ENCODE results near the gene PPP2R5C. TPM values are rescaled to one million over a fixed set of nuclear protein-coding genes. Genes with fewer than 3 reads are reported as not detected.

PPP2R5C gene
- total and polyA plus RNA-seq, 2 of the 4 experiments (the other 2 are of a cell fraction), result 65.9 to 78.7 TPM

GRCh38 chr14:101755591-101756324 is 5.8 kb upstream of the PPP2R5C start:
- dilution Hi-C loops (cut with HindIII; ENCODE audit: low sequenced_read_pairs, unreplicated experiment), result no loop called here
- in situ Hi-C loops (cut with MboI; ENCODE audit: low sequenced_read_pairs), result loop anchor here (25.0 kb wide), 1 partner anchor 557 kb away; the partner anchor contains the start of genes MOK and ZNF839

More at GRCh38 chr14:101755591-101756324, 5.8 kb upstream of the PPP2R5C start:
- Histone ChIP-seq H3K27me3 (ENCODE audit: control insufficient read depth, insufficient read depth, low read length) (peaks cover 36% of the 10 kb centered on the region), H3K56ac (ENCODE audit: extremely low read depth, insufficient read depth, low read length) (no peak overlapping the region), H3K9me3 (ENCODE audit: control insufficient read depth, insufficient read depth, low read length) (no peaks in the 10 kb centered on the region; the same call in 1 of the 2 replicates), H3K4me1 (ENCODE audit: control insufficient read depth, insufficient read depth, low read length) (no peaks in the 10 kb centered on the region), H3K27ac (ENCODE audit: insufficient read depth, low read length) (no peak overlapping the region), H4K20me1 (ENCODE audit: insufficient read depth, low read length) (no peaks in the 10 kb centered on the region), H2BK5ac (ENCODE audit: low read depth, low read length, poor library complexity, severe bottlenecking) (no peak overlapping the region), H3K79me1 (ENCODE audit: low read depth in 1 of 2, low read length in 2 of 2) (no peaks in the 10 kb centered on the region), H2AK5ac (ENCODE audit: low read depth, low read length) (no peak overlapping the region), H2BK20ac (ENCODE audit: low read depth, low read length) (no peak overlapping the region), H3K23ac (ENCODE audit: low read depth, low read length) (no peak overlapping the region), H3K9ac (ENCODE audit: low read depth, low read length) (no peak overlapping the region), H3K4me3 (ENCODE audit: insufficient read depth, low read depth, low read length) (no peak overlapping the region), H4K91ac (ENCODE audit: insufficient read depth, low read depth, low read length) (no peak overlapping the region), H2AK9ac (replicated peaks; ENCODE audit: low read depth, low read length, poor library complexity) (no peak overlapping the region), H3K14ac (replicated peaks; ENCODE audit: low read depth, low read length) (no peak overlapping the region), H2AFZ (replicated peaks; ENCODE audit: low read length, poor library complexity) (no peak overlapping the region), H4K8ac (ENCODE audit: low read depth in 2 of 2, low read length in 2 of 2) (no peak overlapping the region), H4K5ac (ENCODE audit: low read depth, low read length) (no peak overlapping the region), H3K9me1 (ENCODE audit: insufficient read depth, low read length) (peaks cover 4% of the 10 kb centered on the region; the same call in 1 of the 2 replicates), H3K4ac (ENCODE audit: low read depth, low read length) (no peak overlapping the region), H3K4me2 (ENCODE audit: low read depth, low read length) (no peak overlapping the region), H2BK15ac (ENCODE audit: low read depth, low read length) (no peak overlapping the region), H2BK120ac (ENCODE audit: low read depth, low read length) (no peak overlapping the region), H3K18ac (ENCODE audit: low read depth, low read length) (no peak overlapping the region), H3K36me3 (ENCODE audit: control insufficient read depth, insufficient read depth, low read length) (no peaks in the 10 kb centered on the region)
- no peak for ATAC-seq (ENCODE audit: low read depth)
- WGBS, 2 experiments (ENCODE audit: extremely low coverage in 2 of 2, insufficient read length in 1 of 2), result no CpG with 5 or more reads among the region's 8 CpGs
- POLR2A ChIA-PET (ENCODE audit: unreplicated experiment), result no interaction called here
- TF ChIP-seq, protein P1, sequence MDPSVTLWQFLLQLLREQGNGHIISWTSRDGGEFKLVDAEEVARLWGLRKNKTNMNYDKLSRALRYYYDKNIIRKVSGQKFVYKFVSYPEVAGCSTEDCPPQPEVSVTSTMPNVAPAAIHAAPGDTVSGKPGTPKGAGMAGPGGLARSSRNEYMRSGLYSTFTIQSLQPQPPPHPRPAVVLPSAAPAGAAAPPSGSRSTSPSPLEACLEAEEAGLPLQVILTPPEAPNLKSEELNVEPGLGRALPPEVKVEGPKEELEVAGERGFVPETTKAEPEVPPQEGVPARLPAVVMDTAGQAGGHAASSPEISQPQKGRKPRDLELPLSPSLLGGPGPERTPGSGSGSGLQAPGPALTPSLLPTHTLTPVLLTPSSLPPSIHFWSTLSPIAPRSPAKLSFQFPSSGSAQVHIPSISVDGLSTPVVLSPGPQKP (IDR thresholded peaks at IDR 0.05; ENCODE audit: borderline replicate concordance, low read depth, low read length), result no peak
- TF ChIP-seq FOS (IDR thresholded peaks at IDR 0.05; ENCODE audit: low read depth, low read length), result no peak
- no peak for TF ChIP-seq POLR2A (IDR thresholded peaks at IDR 0.05; ENCODE audit: low read depth, low read length)
- TF ChIP-seq RCOR1 (IDR thresholded peaks at IDR 0.05; ENCODE audit: insufficient replicate concordance, low read length), result no peak
- no peak for TF ChIP-seq MAZ (IDR thresholded peaks at IDR 0.05; ENCODE audit: borderline replicate concordance, low read depth, low read length)
- no peak for TF ChIP-seq CHD1 (IDR thresholded peaks at IDR 0.05; ENCODE audit: low read depth, low read length)
- TF ChIP-seq MAFK (IDR thresholded peaks at IDR 0.05; ENCODE audit: low read depth, low read length), result no peak
- TF ChIP-seq MXI1 (IDR thresholded peaks at IDR 0.05; ENCODE audit: borderline replicate concordance, low read depth, low read length), result no peak
- no peak for TF ChIP-seq RFX5 (IDR thresholded peaks at IDR 0.05; ENCODE audit: low read depth, low read length)
- no peak for TF ChIP-seq BHLHE40 (IDR thresholded peaks at IDR 0.05; ENCODE audit: low read depth, low read length)
- no peak for TF ChIP-seq CEBPB (IDR thresholded peaks at IDR 0.05; ENCODE audit: low read depth, low read length)
- no peak for TF ChIP-seq SMC3 (IDR thresholded peaks at IDR 0.05; ENCODE audit: low read depth, low read length)
- DNase-seq, result no peak
- BruUV-seq (replicated peaks), result no TSS peak
- CTCF ChIA-PET, result no interaction called here
- intact Hi-C loops (cut with micrococcal nuclease), result no loop called here
